HG03469 (cell line): ENCODE measurements around the gene BPGM.
"Not testable (repeated sequence)": the region's sequence is repeated elsewhere in the genome, so short reads cannot be mapped to it uniquely, and the experiment has no call there.

Experiments
- ATAC-seq: cut with Tn5 transposase; IDR thresholded peaks from one replicate; pipeline ENCODE4 v1.9.1; 2021; ENCODE audit warnings: mild to moderate bottlenecking, moderate library complexity, moderate number of reproducible peaks; ENCODE audit not compliant: unreplicated experiment

Gene BPGM

DNA sequence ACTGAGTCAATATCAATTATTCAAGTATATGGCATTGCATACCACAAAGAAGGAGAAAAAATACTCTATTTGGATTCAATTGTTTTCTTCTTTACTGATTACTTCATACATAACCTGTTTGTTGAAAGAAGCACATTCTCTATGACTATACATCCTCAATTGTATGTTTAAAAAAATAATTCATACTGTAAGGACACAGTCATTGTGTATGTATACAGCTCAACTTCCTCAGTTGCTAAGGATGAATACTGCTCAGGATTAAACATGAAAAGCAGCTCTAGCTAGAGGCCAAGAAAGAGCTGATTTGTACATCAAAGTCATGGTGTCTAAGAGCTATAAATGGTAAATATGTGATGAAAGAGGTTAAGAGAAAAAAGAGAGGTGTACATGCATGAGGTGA, 15.8 kb upstream of the BPGM start:
- ATAC-seq, result no peak

DNA sequence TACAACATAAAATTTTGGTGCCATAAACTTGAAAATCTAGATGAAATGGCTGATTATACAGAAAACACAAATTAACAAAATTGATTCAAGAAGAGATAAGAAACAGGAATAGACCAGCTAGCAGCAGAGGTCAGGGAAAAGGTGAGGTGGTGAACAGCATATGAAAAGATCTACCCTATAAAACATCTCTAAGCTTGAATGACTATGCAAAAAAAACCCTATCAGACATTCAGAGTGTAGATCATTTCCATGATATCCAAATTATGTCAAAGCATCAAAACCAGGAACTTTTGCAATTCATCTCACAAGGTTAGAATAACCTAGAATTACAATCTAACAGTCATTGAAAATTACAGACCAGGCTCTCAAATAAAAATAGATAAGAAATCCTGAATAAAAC, 14.6 kb upstream of the BPGM start:
- no peak for ATAC-seq

DNA sequence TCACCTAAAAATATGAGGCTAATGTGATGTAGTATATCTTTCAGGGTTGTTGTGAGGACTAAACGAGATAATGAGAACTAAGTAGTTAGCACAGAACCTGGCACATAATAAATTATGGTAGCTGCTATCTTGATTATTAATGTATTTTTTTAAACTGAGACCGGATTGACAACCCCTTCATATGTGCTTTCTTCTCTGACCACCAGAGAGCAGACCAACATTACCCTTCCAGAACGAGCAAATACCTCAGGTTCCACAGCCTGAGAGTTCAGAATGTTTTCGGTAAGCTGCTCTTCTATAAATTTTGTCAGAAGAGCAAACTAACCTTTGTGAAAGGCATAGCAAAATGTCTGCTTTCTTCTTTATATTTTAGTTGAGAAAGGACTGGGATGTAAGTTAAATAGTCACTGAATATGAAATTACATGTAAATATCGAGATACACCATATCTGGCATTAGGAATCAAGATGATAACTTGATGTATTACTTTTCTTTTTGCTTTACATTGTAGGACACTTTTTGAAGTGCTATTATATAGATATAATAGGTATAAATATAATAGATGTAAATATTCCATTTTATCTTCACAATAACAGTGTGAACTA, 13.6 kb upstream of the BPGM start:
- no peak for ATAC-seq

DNA sequence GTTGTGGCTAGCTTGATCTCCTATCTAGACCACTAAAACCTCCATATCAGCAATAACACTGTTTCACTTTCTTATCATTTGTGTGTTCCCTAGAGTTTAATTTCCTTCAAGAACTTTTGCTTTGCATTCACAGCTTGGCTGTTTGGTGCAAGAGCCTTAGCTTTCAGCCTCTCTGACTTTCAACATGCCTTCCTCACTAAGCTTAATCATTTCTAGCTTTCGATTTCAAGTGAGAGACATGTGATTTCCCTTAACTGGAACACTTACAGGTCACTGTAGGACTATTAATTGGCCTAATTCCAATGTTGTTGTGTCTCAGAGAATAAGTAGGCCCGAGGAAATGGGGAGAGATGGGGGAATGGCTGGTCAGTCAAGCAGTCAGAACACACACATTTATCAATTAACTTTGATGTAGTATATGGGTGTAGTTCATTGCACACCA, 10.6 kb upstream of the BPGM start:
- ATAC-seq, result no peak

DNA sequence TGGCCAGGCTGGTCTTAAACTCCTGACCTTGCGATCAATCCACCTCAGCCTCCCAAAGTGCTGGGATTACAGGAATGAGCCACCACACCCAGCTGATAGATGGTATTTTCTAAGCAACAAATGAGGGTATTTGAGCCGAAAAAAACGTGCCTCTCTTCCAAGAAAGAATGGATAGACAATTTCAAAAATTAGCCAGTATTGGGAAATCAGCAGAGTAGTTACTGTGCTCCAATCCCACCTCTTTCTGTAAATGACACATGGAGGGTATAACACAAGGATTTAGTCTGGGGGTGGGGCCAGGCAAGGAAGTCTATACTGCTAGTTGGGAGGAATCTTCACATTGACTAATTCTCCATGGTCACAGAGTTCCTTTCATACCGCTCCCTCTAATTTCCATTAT, 9.2 kb upstream of the BPGM start:
- ATAC-seq, result no peak

DNA sequence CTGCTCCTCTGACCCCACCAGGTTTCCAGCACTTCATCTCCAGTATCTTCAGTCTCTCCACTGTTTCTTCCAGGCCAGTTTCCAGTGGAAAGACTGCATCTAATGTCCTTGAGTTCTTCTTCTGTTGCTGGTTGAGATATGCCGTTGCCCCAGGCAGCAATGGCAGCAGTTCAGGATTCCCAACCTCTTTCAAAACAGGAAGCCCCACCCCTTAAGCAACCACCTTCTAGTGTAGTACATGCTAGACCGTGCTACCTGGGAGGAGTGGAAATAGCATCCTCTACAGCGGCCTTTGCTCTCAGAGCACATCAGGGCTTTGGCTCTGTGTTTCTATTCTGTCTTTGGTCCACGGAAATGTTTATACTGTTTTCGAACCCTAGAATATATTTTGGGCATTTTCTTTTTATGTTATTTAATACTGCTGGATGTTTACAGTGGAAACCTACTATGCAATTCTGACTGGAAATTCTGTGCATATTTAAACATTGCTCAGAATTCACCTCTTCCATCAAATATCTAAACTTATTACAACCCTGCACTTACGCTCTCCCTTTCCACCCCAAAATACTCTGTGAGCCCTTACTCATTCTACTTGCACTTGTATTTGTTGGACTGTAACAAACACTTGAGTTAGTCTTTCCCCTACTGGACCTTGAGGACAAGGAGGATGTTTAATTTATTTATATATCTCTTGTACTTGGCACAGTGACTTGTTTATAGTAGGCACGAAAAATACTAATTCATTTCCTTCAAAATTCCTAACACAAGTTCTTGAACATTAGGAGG, 8.5 kb upstream of the BPGM start:
- no peak for ATAC-seq

DNA sequence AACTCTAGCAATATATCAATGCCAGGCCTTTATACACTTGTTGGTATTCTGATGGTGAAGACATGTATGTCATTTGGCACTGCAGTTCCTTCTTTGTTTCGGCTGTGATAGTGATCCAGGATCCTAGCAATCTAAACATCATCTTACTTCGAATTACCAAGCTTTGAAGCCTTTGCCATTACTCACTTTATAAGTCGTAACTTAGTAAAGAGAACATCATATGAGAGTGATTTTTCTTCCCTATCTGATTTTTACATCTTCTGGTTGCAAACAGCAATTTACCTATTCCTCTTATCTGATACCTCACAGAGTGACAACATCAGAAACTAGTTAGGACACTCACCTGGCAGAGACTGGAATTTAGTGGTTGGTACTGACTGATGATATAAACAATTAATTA, 7.6 kb upstream of the BPGM start:
- no peak for ATAC-seq

DNA sequence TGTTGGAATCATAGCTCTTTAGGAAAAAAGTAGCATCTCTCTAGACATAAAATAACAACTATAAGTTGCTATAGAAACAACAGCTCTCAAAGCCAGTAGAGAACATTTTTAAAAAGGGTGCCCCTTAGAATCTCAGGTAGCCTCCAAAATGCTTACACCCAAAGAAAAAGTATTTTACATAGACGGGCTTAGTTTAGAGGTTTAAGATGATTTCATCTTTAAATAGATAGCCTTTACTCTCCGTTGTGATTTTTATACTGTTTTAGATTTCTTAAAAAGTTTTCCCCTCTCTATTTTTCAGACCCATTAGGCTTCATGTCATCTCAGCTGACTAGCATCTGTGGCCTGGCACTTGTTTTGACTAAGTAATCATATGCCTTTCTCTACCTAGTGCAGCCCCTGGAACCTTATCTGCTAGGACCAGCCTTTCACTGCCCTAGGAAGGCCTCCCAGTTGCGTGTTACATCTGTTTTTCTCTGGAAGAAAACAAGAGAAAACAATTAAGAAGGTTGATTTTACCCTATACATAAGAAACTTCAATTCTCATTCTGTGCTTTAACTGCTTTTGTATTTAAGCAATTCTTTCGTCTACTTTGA, 6.9 kb upstream of the BPGM start:
- no peak for ATAC-seq

DNA sequence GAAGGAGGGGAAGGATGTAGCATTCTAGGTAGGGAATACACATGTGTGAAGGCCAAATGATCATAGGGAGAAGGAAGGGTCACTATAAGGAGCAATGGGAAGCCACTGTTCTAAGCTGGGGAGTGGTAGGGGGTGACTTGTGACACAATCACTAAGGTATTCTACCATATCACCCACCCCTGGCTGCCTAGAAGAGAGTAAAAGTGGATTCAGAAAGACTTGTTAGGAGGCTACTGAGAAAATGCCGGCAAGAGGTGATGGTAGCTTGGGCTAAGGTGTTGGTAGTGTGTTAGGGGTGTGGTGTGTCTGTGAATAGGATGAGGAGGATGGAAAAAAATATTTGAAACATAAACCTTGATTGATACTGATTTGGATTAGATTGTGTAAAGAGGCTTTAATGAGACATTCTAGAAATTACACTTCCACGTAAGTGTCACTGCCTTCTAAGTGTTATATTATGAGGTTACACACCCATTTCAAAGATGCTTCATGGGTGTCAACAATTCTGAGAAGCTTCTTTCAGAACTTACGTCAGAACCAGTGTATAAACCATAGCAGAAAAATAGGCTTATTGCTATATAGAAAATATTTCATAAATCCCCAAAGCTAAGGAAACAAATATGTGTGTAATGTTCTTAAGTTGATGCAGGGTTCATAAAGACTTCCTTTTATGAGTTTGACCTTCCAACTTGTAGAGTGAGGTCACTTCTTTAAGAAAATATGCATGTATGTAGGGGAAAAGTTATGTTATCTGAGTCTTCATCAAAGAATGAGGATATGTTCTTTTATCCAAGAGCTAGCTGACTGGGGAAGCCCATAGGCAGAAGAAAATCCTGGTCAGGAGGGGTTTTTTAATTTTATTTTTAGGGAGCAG, 5.6 kb upstream of the BPGM start:
- no peak for ATAC-seq

DNA sequence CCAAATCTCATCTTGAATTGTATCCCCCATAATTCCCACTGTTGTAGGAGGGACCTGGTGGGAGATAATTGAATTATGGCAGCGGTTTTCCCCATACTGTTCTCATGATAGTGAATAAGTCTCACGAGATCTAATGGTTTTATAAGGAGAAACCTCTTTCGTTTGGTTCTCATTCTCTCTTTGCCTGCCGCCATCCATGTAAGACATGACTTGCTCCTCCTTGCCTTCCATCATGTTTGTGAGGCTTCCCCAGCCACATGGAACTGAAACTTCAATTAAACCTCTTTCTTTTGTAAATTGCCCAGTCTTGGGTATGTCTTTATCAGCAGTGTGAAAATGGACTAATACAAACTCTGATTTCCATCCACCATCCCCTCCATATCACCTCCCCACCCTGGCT, 4.7 kb upstream of the BPGM start:
- not testable (repeated sequence) for ATAC-seq

DNA sequence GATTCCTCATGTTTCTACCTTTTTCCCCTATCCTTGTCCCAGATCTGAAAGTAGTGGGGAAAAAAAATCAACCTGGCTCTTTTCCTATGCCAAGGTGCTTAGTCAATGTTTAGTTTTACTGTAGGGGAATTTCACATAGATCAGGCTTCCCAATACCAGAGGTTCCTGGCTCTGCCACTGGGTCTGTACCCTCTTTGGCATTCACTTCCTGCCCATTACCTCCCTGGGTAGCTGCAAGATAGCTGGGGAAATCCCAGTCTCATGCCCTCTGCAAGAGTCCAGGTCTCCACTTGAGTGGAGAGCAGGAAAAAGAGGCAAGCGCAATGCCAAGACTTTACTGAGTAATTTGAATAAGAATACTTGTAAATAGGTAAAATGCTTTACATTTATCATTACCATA, 3.5 kb upstream of the BPGM start:
- ATAC-seq, result no peak

DNA sequence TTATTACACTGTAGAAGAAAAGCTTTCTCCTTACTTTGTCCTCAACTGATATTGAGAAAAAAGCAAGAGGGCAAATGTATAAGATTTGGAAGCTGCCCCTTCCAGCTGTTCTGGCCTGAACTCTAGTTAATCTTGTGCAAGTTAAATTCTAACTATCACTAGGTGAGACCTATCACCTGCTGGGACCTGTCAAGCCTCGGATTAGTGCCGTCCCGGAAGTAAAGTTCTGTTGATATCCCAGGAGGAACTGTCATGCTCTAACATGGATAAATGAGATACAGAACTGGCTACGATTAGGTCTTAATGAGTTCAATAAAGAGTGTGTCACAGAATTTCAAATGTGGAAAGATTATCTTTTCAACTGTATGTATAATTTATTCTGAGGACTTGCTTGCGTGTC, 1.2 kb upstream of the BPGM start:
- no peak for ATAC-seq

DNA sequence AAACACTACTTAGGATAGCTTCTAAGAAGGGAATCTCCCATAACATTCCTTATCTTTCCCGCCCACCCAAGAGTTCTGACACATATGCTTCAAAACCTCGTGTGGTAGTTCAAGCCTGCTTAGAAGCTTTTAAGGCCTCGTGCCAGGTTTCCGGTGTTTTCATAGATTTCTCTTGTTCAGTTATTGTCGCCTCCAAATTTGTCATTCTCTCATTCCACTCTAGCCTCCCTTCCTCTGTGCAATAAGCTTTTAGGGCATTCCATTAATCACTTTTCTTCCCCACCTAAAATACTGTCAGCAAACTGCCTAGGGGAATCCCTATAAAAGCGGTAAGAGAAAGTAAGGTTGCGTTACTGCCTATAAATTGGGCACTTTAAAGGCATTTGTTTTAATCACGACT, 718 bp upstream of the BPGM start:
- no peak for ATAC-seq

DNA sequence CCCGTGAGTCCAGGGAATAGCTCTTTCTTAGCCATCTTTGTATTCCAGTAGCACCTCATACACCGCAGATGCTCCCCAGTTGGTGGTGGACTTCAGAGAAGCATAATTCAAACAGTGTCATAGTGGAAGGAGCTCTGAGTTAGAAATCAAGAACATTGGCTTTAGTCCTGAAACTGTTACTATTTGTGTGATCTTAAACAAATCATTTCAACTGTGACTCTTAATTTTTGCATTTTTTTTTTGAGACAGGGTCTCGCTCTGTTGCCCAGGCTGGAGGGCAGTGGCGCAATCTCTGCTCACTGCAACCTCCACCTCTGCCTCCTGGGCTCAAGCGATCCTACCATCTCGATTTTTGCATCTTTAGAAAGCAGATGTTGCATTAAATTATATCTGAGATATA, 1.8 kb downstream of the BPGM start:
- ATAC-seq, result no peak

DNA sequence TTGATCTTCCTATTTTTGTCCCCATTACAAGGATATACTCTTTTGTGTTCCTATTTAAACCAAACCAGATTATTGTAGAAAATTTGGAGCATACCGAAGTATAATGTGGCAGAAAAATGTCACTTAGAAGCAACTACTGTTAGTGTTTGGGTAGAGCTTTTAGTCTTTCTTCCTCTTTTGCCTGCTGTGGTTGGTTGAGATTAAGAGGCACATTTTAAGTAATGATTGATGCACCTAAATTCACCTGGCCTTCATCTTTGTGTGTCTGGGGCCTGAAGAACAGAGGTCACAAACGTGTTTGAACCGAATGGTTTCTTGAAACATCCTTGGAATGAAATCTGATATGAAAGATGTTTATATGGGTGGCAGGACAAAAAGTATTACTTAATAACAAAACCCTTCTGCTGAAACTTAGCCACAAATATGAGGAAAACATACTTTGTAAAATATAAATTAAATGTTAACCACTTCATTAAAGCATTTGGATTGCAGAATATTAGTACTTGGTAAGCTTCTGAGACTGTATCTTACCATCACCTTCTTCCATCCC, 2.6 kb downstream of the BPGM start:
- ATAC-seq, result no peak

DNA sequence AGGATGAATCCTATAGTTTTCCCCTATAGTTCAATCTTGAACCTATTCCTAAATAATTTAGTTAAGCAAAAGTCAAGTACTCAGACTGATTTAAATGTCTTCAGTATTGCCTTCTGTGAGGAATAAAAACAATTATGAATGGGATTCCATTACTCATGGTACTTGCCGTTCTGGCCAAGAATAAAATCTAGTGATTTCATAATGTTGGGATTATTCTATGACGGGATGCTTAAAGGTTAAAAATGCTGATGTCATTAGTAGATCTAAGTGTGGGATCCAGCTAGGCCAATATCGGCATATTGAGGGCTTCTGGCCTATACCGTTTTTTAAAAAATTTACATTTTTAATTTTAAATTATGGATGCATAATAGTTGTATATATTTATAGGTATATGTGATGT, 5.3 kb downstream of the BPGM start:
- no peak for ATAC-seq

DNA sequence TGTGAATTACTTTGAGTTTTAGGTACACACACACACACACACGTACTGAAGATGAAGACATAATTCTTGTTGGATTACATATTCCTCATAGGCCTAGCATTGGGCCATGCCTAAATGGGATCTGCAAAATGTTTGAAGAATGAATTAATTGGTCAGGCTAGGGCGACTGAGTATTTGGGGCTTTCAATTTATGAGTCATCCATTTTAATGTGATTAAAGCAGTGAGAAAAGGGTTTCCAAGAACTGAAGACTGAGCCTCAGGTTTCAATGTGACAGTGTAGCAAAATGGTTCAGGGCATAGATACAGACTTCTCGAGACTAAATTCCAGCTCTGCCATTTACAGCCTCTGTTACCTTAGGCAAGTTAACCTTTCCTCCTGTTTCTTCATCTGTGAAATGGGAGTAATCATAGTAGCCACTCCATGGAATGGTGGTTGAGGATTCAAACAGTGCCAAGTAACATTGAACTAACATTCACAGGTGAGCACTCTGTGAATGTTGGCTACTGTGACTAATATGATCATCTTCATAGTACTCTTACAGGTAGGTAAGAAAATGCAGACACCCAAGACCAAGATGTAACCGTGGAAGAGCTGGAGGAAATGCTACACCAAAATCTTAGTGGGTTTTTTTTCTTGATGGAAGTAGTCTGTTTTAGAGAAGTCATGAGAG, 7.6 kb downstream of the BPGM start:
- no peak for ATAC-seq

DNA sequence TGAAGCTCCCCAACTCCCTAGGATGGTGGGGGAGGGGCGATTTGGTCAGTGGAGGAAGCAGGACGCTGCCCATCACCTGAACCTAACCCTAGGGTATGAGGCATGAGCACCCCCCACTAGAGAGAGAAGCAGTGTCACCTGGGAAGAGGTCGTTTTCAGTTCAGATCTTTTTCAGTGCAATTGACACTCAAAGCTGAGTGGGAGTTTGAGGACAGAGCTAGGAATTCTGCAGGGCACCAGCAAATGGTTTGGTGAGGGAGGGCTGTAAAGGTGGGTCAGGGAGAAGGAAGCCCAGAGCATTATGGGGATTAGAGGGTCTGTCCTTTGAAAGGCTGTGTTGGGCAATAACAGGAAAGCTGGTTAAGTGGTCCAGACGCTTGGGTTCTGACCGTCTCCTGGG, 10.9 kb downstream of the BPGM start:
- no peak for ATAC-seq

DNA sequence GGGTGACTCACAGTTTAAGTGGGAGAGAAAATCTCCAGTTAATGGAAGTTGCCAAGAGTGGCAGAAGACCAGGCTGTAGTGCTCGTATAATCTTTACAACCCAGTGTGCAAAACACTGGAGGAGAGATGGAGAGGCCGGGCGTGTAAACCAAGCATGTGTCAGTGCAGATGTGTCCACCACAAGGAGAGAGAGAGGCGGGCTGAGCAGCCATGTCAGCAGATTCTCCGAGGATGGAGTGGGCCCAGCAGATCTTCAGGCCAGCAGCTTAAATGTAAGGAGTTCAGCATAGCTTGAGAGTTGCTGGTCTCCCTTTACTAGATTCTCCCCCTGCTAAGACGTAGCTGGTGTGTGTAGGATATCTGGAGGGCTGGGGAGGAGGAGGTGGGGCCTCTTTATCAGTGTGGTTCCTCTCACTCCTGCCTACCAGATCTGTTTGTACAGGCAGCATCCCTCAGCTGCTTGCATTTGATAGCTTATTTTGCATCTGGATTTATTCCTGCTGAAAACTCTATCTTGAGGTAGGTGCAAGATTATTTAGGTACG, 13.7 kb downstream of the BPGM start:
- ATAC-seq, result no peak

DNA sequence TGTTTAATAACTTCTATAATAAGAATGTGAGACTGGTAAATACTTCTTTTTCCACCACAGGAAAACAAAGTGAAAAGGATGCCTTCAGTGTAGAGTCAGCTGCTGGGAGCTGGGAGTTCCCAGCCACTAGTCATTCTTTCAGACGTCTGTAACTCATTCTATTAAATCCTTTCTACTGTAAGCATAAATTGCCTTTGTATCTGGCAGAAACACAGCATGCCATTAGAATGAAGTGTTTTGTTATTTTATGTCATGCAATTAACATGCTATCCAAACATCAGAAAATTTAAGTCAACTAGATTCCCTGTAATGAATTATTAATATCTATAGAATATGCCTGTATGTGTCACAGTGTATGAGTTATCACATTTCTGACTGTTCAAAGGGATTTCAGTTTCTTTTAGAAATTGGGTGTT, 14.3 kb downstream of the BPGM start:
- ATAC-seq, result no peak
